ENCODE measurements around the gene RHBDL1.
"Not testable (repeated sequence)": the region's sequence is repeated elsewhere in the genome, so short reads cannot be mapped to it uniquely, and the experiment has no call there.

The RHBDL1 gene

DNA sequence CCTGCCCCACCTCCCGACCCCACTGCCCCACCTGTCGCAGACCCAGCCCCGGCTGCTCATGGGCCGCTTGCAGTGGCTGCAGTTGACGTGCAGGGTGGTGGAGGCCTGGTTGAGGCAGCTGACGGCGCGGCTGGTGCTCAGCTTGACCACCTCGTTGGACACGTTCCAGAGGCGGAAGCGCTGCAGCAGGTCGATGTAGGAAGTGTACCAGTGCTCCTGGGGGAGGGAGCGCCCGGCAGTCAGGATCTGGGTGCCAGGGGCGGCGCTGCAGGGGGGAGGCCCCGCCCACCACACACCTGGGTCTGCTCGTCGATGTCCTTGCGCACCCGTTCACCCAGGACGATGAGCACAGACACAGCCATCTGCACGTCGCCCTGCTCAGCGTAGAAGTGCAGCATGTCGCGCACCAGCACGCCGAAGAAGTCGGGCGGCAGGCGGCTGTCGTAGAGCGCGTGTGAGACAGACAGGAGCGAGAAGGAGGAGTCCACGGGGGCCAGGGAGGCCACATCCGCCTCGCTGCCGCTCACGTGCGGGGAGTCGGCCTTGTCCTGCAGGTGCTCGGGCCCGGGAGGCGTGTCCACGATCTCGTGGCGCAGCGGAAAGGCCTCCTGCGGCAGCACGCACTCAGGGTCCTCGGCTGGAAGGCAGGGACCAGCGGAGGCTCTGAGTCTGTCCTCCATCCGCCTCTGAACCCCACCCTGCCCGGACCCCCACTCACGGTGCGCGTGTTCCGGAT, 9.7 kb downstream of the RHBDL1 start:
- DNase-seq (ENCODE audit: low read depth in 3 of 3, low spot score in 1 of 3), result no peak

DNA sequence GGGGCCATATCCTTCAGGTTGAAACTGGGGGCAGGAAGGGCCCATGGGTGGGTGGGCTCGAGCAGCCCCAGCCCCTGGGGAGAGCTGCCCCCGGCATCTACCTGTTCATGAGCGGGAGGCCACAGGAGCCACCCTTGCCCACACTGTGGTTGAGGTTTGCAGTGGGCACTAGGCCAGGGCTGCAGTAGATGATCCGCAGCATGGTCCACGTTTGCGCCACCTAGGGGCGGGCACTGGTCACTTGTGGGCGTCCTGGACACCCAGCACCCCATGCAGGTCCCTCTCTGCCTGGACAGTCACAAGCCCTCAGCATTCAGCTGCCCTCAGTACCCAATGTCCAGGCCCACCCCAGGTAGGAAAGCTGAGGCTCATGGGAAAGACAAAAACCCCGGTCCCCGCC, 10.5 kb downstream of the RHBDL1 start:
- DNase-seq (ENCODE audit: low read depth in 3 of 3, low spot score in 1 of 3), result no peak

DNA sequence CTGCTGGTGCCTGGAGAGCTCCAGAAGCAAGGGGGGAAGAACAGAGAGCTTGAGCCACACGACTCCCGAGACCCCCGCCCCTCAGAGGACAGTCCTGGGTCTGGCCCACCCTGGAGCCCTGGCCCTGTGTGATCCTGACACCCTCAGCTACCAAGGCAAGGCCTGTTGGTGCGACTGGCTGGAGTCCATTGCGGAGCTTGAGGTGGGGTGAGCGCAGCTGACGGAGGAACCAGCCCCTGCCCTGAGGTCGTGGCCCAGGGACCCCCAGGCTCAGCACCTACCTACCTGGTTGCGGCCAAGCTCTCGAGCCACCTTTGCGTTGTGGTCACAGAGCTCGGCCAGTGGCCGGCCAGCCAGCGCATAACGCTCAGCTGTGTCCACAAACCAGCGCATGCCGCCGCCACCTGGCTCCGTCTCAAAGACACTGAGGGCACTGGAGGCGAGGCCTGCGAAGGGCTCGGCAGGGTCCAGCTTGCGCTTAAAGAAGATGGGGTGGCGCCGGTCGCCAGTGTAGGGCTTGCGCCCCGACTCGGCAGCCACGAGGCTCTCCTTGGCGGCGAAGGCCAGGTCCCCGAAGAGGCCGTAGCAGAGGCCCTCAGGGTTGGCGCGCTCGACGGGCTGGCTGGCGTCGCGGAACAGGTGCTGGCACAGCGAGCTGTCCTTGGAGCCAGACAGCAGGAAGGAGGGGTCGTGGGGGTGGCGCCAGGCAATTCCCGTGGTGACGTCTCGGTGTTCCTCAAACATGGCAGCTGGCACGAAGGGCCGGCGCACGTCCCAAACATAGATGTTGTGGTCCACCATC, 11.2 kb downstream of the RHBDL1 start:
- no peak for DNase-seq (ENCODE audit: low read depth in 3 of 3, low spot score in 1 of 3)

DNA sequence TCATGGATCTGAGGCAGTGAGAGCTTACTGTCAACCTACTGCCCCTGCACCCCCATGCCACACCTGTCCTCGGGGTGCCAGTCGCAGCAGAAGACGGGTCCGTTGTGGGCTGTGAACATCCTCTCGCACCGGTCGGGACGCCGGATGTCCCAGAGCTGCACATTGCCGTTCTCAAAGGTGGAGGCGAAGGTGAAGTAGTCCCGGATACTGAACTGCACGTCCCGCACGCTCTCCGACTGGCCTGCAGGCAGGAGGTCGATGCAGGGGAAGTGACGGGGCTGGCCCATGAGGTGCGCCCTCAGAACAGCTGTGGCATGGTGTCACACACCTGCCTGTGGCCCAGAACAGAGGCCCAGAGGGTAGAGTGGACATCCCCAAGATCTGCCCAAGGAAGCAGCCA, 12.0 kb downstream of the RHBDL1 start:
- DNase-seq (ENCODE audit: low read depth in 3 of 3, low spot score in 1 of 3), result no peak

DNA sequence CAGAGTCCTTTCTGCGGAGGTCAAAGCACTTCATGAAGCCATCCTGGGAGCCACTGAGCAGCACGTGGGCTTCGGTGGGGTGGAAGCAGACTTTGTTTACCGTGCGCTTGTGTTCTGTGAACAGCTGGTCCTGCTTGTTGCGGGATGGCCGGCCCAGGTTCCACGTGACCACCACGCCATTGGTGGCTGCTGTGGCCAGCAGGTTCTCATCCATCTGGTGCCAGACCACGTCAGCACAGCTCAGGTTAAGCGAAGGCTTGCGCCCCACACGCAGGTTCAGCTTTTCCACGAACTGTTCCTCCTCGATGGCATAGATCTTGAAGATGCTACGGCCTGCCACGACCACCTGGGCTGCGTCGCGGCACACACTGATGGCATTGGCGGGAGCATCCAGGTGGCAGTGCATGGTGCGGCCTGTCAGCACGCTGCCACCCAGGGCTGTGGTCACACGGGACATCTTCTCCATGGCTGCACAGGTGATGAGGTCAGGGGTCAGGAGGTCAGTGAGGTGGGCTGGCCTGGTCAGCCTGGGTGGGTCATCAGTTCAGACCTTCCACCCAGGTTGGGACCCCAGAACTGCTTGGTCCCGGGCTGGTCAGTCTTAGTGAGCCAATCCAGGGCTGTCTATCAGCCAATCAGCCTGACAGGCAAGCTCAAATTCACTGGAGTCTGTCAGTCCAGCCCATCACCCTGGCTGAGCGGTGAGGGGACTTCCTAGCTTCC, 13.9 kb downstream of the RHBDL1 start:
- DNase-seq (ENCODE audit: low read depth in 3 of 3, low spot score in 1 of 3), result no peak

DNA sequence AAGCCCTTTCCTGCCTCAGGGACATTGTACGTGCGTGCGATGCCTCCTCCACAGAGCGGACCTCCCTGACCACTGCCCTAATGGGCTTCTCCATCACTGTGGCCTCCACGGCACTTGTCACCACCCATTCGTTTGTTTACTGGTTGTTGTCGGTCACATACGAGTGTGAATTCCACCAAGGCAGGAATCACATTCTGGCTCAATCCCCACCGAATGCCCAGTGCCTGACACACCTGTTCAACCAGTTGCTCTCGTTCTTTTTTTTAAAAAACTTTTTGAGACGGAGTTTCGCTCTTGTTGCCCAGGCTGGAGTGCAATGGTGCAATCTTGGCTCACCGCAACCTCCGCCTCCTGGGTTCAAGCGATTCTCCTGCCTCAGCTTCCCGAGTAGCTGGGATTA, 15.8 kb downstream of the RHBDL1 start:
- not testable (repeated sequence) for DNase-seq (ENCODE audit: low read depth in 3 of 3, low spot score in 1 of 3)

DNA sequence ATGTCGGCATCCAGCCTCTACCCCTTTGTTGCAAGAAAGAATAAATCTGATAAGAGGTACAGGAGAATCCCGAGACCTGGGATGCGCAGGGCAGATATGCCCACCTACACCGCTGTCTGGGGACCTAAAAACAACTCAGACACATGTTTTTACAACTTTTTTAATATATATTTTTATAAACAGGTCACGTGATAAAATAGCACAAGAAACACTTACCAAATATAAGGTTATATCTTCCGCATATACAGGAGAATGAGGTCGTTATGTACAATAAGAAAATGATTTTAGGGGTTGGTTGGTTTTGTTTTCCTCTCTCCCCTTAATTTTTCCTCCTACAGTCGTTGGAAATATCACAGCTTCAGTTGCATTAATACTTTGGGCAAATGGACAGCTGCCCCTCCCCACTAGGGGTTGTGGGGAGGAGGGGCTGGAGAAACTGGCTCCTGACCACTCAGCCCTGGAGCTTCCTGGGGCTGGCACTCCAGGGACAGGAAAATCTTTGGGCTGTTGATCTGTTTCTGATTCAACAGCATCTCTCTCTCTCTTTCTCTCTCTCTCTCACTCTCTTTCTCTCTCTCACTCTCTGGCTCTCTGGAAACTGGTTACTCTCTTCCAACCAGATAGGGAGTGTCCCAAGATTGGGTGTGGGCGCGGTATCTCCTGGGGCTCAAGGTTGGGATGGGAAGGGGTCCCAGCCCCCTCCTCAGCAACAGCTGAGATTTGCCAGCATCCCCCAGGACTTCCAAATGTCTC, 17.1 kb downstream of the RHBDL1 start:
- DNase-seq (ENCODE audit: low read depth in 3 of 3, low spot score in 1 of 3), result no peak

DNA sequence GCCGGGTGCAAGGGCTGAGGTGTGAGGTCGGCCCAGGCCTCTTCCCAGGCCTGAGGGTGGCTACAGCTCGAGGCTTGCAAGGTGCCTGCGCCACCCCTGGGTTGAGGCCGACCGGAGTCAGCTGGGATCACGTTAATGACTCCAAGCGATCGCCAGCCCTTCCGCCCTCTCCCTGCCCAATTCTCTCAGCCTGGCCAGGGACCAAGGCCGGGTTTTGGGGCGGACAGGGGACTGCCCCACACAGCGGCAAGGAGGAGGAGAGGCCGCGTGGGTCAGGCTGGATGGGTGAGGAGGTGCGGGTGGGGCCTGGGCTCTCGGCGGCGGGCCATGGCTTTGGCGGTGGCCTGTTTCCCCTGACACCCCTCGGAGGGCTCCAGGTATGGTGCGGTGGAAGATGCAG, 17.9 kb downstream of the RHBDL1 start:
- DNase-seq (ENCODE audit: low read depth in 3 of 3, low spot score in 1 of 3), result no peak

DNA sequence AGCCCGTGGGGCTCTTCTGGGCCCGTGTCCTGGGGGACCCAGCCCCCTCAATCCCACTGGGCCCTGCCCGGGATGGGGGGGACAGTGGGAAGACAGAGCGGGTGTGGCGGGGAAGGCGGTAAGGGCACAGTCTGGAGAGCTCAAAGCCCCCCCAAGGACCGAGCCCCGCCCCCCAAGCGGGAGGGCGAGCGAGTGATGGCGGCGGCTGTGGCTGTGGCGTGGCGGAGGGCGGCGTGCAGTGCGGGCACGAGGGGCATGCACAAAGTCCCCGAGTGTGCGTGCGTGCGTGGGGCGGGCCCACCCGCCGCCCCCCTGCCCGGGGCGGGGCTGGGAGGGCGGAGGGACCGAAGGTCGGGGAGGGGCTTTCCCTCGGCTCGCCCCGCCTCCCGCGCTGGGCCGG, 18.3 kb downstream of the RHBDL1 start:
- DNase-seq (ENCODE audit: low read depth in 3 of 3, low spot score in 1 of 3), result no peak

DNA sequence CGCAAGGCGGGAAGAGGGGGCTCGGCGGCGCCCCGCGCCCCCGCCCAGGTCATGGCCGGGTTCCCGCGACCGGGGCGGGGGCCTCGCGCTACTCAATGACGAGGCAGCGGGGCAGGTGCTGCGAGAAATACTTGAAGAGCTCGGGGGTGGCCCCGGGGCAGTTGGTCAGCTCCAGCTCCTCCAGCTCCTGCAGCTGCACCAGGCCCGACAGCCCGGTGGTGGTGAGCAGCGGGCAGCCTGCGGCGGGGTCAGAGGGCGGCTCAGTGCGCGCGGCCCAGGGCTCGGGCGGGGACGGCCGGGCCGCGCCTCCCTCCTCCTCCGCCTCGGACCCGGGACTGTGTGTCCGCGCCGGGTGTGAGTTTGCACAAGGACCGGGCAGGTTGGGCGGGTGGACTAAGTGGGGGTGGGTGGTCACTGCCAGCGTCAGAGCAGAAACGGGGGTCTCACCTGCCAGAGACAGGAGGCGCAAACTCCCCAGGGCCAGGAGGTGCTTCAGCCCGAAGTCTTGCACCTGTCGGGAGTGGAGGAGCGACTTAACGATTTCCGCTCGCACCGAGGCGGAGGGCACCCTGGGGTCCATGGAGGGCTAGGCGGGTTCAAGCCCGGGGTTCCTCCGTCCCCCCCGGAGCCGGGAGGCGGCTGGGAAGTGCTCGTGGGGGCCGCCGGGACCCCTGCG, 18.9 kb downstream of the RHBDL1 start:
- no peak for DNase-seq (ENCODE audit: low read depth in 3 of 3, low spot score in 1 of 3)

DNA sequence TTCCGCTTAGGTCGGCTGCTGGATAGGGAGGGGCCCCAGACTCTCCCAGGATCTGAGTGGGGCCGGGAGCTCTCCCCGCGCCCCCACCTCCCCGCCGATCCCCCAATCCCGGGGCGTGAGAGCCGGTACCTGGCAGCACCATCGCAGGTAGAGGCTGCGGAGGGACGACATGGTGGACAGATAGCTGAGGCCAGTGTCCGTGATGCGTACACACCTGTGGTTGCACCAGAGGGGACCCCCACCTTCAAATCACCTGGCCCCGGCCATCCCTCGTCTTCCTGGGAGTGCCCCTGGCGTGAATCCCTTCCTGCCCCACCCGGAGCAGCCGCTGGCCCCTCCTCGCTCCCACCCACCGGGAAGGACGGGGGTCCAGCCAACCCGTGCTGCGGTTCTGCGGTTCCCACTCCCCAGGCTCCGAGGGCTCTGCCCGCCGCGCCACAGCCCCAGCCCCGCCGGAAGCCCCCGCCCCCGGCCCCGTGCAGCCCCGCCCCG, 19.4 kb downstream of the RHBDL1 start:
- DNase-seq (ENCODE audit: low read depth in 3 of 3, low spot score in 1 of 3), result no peak

DNA sequence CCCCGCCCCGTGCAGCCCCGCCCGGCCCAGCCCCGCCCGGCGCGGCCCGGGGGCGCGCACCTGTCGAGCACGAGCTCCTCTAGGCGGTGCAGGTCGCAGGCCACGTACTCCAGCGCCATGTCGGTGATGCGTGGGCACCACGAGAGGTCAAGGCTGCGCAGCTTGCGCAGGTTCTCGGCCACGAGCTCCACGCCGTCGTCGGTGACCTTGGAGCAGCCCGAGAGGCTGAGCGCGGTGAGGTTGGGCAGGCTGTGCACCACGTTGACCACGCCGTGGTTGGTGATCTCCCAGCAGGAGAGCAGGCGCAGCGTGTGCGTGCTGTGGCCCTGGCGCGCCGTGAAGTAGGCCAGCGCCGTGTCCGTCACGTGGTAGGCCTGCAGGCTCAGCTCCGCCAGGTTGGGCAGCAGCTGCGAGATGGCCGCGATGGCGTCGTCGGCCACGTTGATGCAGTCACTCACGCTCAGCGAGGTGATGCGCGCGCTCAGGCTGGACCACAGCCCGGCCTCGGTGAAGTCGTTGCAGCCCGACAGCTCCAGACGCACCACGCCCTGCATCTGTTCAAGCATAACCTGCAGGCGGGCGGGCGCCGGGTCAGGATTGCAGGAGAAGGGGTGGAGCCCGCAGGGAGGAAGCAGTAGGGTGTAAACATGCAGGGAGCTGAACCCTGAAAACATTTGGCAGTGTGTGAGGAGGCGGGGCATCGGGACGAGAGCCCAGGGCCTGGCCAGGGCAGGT, 20.1 kb downstream of the RHBDL1 start:
- DNase-seq (ENCODE audit: low read depth in 3 of 3, low spot score in 1 of 3), result peak in 2 of 3 donors; percentile 54 to 60

DNA sequence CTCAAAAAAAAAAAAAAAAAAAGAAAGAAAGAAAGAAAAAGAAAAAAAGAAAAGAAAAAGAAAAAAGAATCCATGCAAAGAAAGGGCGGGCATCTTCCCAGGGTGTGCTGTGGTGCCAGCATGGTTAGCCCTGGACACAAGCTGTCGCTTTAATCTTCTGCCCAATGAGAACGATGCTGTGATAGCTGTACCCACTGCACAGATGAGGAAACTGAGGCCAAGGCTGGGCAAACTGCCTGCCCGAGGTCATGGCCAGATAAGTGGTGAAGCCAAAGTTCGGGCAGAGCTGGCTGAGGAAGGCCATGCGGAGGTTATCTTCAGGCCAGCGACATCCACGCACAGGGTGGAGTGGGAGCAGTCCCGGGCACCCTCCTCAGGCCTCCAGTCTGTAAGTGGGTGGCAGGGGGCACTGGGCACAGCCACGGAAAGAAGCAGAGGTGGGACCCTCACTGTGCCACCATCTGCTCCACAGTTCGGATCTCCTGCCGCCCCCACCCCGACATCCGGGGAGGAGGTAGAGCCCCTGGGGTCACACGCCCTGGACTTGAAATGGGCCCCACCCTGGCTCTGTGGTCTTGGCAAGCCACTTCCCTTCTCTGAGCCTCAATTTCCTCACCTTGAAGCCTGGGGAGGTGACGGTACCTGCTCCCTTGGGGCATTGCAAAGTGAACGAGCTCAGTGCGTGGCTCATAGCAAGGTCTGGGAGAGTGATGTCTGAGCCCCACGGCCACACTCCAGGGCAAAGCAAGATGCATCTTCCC, 23.6 kb downstream of the RHBDL1 start:
- no peak for DNase-seq (ENCODE audit: low read depth in 3 of 3, low spot score in 1 of 3)

DNA sequence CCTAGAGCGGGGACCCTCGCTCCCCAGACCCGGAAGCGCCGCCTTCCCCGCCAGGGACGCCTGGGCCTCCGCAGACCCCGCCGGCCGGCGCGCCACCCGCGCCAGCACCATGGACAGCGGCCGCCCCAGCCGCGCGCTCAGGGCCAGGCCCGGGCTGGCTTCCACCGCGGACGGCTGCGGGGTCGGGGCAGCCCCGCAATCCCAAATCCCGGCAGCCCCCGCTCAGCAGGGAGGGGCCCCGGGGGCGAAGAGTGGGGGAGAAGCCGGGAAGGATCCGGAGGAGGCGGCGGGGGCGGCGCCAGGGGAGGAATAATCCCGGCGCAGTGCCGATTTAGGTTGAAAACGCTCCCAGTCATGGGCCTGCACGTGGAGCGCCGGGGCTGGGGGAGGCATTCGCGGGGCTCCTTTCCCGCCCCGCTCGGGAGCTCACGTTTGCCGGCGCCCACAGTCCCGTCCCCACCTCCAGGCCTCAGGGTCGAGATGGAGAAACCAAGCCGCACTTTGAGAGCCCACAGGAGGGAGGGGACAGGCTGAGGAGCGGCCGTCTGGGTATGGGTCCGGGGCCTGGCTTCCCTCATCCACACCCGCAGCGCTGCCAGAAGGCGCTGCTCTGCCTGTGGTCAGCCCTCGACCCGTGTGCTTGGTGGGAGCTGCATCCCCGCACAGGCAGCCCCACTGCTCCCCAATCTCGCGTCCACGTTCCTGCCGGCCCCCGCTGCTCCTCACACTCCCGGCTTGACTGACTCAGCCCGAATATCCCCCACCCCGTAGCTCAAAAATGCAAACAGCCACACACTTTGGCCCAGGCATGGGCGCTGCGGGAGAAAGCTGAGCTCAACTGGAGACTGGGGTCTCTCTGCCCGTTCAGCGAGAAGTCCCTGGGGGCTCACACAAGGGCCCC, 25.5 kb downstream of the RHBDL1 start:
- peak in 1 of 3 donors; percentile 48 for DNase-seq (ENCODE audit: low read depth in 3 of 3, low spot score in 1 of 3)

DNA sequence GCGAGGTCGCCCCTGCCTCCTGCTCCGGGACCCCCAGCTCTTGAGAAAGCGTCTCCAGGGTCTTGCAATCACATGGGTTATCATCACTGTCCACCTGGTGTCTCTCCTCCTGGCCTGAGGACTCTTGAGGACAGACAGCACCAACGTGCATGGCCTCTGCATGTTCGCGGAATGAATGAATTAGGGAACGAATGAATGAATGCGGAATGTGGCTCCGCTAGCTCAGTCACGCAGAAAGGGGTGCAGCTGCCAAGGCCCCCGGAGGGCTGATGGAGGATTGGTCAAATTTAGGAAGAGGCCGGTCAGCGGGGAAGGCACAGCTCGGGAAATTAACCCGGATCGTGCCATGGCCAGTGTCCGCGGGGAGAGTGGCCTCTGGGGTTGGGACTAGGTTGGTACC, 26.9 kb downstream of the RHBDL1 start:
- DNase-seq (ENCODE audit: low read depth in 3 of 3, low spot score in 1 of 3), result no peak

DNA sequence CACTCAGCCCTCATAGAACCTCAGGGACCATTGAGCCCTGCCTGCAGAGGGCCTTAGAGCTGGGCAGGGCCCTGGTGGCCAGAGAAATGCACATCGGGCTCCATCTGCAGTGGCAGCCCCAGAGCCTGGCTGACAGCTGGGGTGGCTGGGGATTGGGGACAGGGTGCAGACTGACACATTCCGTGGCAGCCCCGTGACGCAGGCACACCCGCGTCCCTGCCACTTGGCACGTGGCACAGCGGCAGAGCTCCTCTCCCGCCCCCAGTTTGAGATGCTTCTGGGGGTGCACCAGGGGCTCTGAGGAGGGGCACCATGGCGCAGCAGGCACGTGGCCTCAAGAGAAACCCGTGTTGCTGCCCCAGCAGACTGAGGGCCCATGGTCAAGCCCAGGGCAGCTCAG, 27.9 kb downstream of the RHBDL1 start:
- DNase-seq (ENCODE audit: low read depth in 3 of 3, low spot score in 1 of 3), result no peak

DNA sequence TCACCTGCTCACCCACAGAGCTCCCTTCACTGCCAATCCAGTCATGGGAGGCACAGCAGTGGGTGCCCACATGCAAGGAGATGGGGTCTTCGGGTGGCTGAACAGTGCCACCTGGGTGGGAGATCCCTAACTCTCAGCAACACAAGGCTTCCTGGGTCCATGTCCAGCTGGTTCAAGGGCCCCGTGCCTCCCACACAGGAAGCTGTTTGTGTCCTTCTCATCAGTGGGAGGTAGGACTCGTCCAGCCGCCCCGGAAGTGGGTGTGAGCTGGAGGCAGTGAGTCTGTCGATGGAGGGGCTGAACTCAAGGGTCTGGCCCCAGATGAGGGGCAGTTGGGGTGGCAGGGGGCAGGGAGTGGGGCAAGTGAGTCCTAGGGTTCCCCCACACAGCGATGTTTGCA, 28.6 kb downstream of the RHBDL1 start:
- DNase-seq (ENCODE audit: low read depth in 3 of 3, low spot score in 1 of 3), result no peak
